SU-DHL-6 (cell line): ENCODE data around the gene CDC42.

ENCODE experiments used
- H2AFZ ChIP-seq: fragments of 200-600 bp; sonication (generic); 2 replicates; pipeline ENCODE4 v1.6.1; 2014; ENCODE audit warnings: low read depth, mild to moderate bottlenecking, moderate library complexity, mixed read lengths, antibody characterized with exemption, low read length; ENCODE audit not compliant: severe bottlenecking
- H3F3A ChIP-seq: fragments of 200-600 bp; shearing (Covaris generic); 2 replicates; pipeline ENCODE4 v1.6.0; 2016; ENCODE audit warnings: antibody characterized with exemption, mild to moderate bottlenecking; ENCODE audit not compliant: insufficient read depth
- H3K27ac ChIP-seq: fragments of 200-600 bp; sonication (generic); 2 replicates; pipeline ENCODE4 v1.5.1; 2016; ENCODE audit warnings: low read depth, mild to moderate bottlenecking, low read length, moderate library complexity, mixed read lengths
- H3K27me3 ChIP-seq: fragments of 200-600 bp; sonication (generic), shearing (Covaris generic); 2 replicates; pipeline ENCODE4 v1.6.0; 2014; ENCODE audit warnings: mild to moderate bottlenecking, low read length
- H3K36me3 ChIP-seq: fragments of 200-600 bp; sonication (generic); 2 replicates; pipeline ENCODE4 v1.6.1; 2014; ENCODE audit warnings: mild to moderate bottlenecking, low read length, mixed read lengths
- H3K4me2 ChIP-seq: fragments of 300-600, 200-600 bp; shearing (Covaris generic), sonication (generic); 2 replicates; pipeline ENCODE4 v1.6.0; 2014; ENCODE audit warnings: low read length, low read depth, mild to moderate bottlenecking; ENCODE audit not compliant: poor library complexity, severe bottlenecking
- H3K4me3 ChIP-seq: fragments of 200-600 bp; sonication (generic); 2 replicates; pipeline ENCODE4 v1.5.1; 2014; ENCODE audit warnings: antibody characterized with exemption, low read length, mild to moderate bottlenecking, mixed read lengths; ENCODE audit not compliant: insufficient read depth, poor library complexity, severe bottlenecking
- H3K79me2 ChIP-seq: fragments of 200-600 bp; sonication (generic); 2 replicates; pipeline ENCODE4 v1.6.1; 2014; ENCODE audit warnings: mild to moderate bottlenecking, low read length, moderate library complexity; ENCODE audit not compliant: insufficient read depth
- H3K9ac ChIP-seq: fragments of 200-600 bp; sonication (generic); 2 replicates; pipeline ENCODE4 v1.7.0; 2014; ENCODE audit warnings: mild to moderate bottlenecking, low read length
- H3K9me2 ChIP-seq: fragments of 200-600 bp; sonication (generic); replicated peaks from 2 replicates; pipeline ENCODE4 v1.6.1; 2014; ENCODE audit warnings: low read length; ENCODE audit not compliant: insufficient read depth
- H3K9me3 ChIP-seq: fragments of 200-600 bp; sonication (generic); 2 replicates; pipeline ENCODE4 v1.6.1; 2014; ENCODE audit warnings: low read length, mixed read lengths; ENCODE audit not compliant: insufficient read depth
- H4K20me1 ChIP-seq: fragments of 200-600 bp; sonication (generic); 2 replicates; pipeline ENCODE4 v1.6.1; 2014; ENCODE audit warnings: low read depth, mild to moderate bottlenecking, antibody characterized with exemption, low read length, moderate library complexity, mixed read lengths
- CTCF ChIP-seq: fragments of 200-600 bp; sonication (generic); IDR thresholded peaks from one replicate; pipeline ENCODE4 v1.5.1; 2017; ENCODE audit warnings: antibody characterized with exemption, mild to moderate bottlenecking, low read length, moderate library complexity; ENCODE audit not compliant: insufficient read depth, poor library complexity, severe bottlenecking
- EZH2phosphoT487 ChIP-seq: fragments of 200-600 bp; sonication (generic), shearing (Covaris generic); conservative IDR thresholded peaks from 2 replicates; pipeline ENCODE4 v1.6.1; 2018; ENCODE audit warnings: mild to moderate bottlenecking, antibody characterized with exemption, low read length, moderate library complexity, mixed read lengths

CDC42 gene

GRCh38 chr1:22117851-22118250 is 65.3 kb downstream of the CDC42 start:
- no peaks in the 10 kb centered on the region for H3K9me2 ChIP-seq
- H3K4me2 ChIP-seq: no peak overlapping the region
- no peak overlapping the region for H3K27ac ChIP-seq
- no peaks in the 10 kb centered on the region for H3K36me3 ChIP-seq
- no peaks in the 10 kb centered on the region for H3F3A ChIP-seq
- H3K4me3 ChIP-seq: no peak overlapping the region
- H4K20me1 ChIP-seq: no peaks in the 10 kb centered on the region
- H3K9me3 ChIP-seq: no peaks in the 10 kb centered on the region
- no peak overlapping the region for H2AFZ ChIP-seq
- no peak for TF ChIP-seq CTCF
- no peak for TF ChIP-seq EZH2phosphoT487
- H3K9ac ChIP-seq: no peak overlapping the region
- H3K27me3 ChIP-seq: no peaks in the 10 kb centered on the region
- H3K79me2 ChIP-seq: no peaks in the 10 kb centered on the region

- no peaks in the 10 kb centered on the region for H3K36me3 ChIP-seq
- no peak for TF ChIP-seq EZH2phosphoT487
- no peak for TF ChIP-seq CTCF
- H3K9ac ChIP-seq: no peak overlapping the region
- no peaks in the 10 kb centered on the region for H3K79me2 ChIP-seq
- H3K4me3 ChIP-seq: no peak overlapping the region
- H4K20me1 ChIP-seq: no peaks in the 10 kb centered on the region
- H2AFZ ChIP-seq: no peak overlapping the region
- no peak overlapping the region for H3K27ac ChIP-seq
- H3K4me2 ChIP-seq: no peak overlapping the region
- H3K9me2 ChIP-seq: no peaks in the 10 kb centered on the region
- H3F3A ChIP-seq: no peaks in the 10 kb centered on the region
- no peaks in the 10 kb centered on the region for H3K9me3 ChIP-seq
- no peaks in the 10 kb centered on the region for H3K27me3 ChIP-seq
These were observed 65.9 kb downstream of the CDC42 start for GRCh38 chr1:22118291-22118992.

GRCh38 chr1:22119626-22120468 is 67.3 kb downstream of the CDC42 start:
- no peak for TF ChIP-seq EZH2phosphoT487
- TF ChIP-seq CTCF: no peak
- no peaks in the 10 kb centered on the region for H3K27me3 ChIP-seq
- H3K4me3 ChIP-seq: no peak overlapping the region
- no peak overlapping the region for H2AFZ ChIP-seq
- H3K9me2 ChIP-seq: no peaks in the 10 kb centered on the region
- H4K20me1 ChIP-seq: no peaks in the 10 kb centered on the region
- H3K4me2 ChIP-seq: no peak overlapping the region
- H3K36me3 ChIP-seq: no peaks in the 10 kb centered on the region
- no peak overlapping the region for H3K9ac ChIP-seq
- H3K9me3 ChIP-seq: no peaks in the 10 kb centered on the region
- H3F3A ChIP-seq: no peaks in the 10 kb centered on the region
- H3K79me2 ChIP-seq: no peaks in the 10 kb centered on the region
- H3K27ac ChIP-seq: no peak overlapping the region
